Measurements from ENCODE around the gene BBIP1. TPM values are rescaled to one million over a fixed set of nuclear protein-coding genes. Genes with fewer than 3 reads are reported as not detected.
A peak's percentile ranks its signal among the peaks of the same experiment; 100 is the strongest.

Gene BBIP1
- 10 to 100 TPM in 3 of 4 donors, 1 to 10 TPM in 1; 7.8 to 16.8 (median 12.4) TPM for total RNA-seq

DNA sequence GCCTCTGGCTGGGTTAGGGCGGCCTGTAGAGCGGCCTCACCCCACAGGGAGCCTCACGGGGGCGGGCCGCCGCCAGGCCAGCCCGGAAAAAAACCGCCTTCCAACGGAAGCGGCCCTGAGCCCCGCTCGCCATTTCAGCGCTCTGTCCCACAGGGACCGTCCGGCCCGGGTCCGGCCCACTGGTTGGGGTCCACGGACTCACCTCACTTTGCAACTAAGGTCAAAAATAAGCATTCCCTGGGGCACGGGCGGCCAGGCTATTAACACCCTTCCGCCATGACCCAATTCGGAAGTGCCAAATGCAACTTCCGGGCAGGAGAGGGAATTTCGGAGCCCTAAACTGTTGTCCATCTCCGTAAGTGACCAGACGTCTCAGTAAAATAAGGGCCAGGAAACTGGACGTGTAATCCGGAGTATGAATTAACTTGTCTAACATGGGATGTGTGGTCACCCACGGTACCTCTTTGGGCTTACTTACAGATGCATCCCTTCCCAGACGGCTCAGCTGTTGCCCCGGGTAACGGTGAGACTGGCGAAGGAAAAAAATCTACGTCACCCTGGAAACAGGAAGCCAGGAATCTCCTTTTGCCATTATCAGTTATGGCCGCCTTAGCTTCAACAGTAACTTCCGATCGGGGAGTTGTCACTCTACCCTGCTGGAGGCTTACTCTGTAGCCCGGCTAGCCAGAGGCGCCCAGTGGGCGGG is at the start of gene BBIP1:
Gene BBIP1 (minus strand): TSS at position 538 of the 706 bp plus-strand sequence. CDS start 1,023 bp downstream, outside the sequence.
- 0% methylated on average over 9 to 12 of the region's 40 CpGs for WGBS, 2 donors
- no peaks in the 10 kb centered on the region for H3K9me3 ChIP-seq
- DNase-seq = peak; percentile 79
- H3K36me3 ChIP-seq = no peaks in the 10 kb centered on the region
- H3K27me3 ChIP-seq = no peaks in the 10 kb centered on the region
- H3K4me1 ChIP-seq = peaks cover 7 to 45% (median 16%) of the 10 kb centered on the region in 3 donors
- peak within 1 kb of the TSS; percentile 95 to 99 (median 99) for H3K27ac ChIP-seq
- intact Hi-C loops (cut with DNase I) = no loop called here
- TF ChIP-seq CTCF (IDR thresholded peaks at IDR 0.05) (peak in 1 of 6 experiments; percentile 12), POLR2A (IDR thresholded peaks at IDR 0.05) (peak in 3 of 4 donors; percentile 1 to 64 (median 45))
- peak within 1 kb of the TSS; percentile 49 to 94 (median 86) for H3K4me3 ChIP-seq

- H3K27ac ChIP-seq = no peak overlapping the region
- peaks cover 0 to 13% (median 0%) of the 10 kb centered on the region in 3 donors for H3K36me3 ChIP-seq
- H3K9me3 ChIP-seq = no peaks in the 10 kb centered on the region
- intact Hi-C loops (cut with DNase I) = no loop called here
- WGBS, 2 donors = 0 to 3% methylated on average over 1 of the region's 1 CpG
- H3K4me1 ChIP-seq = peaks cover 0 to 23% (median 0%) of the 10 kb centered on the region in 3 donors
- no peak for DNase-seq
- no peaks in the 10 kb centered on the region for H3K27me3 ChIP-seq
- H3K4me3 ChIP-seq = no peak overlapping the region
- TF ChIP-seq POLR2A (IDR thresholded peaks at IDR 0.05) (no peak), CTCF (IDR thresholded peaks at IDR 0.05) (no peak)
Measured at GRCh38 chr10:110967645-110968044, 48.7 kb upstream of the BBIP1 start.

GRCh38 chr10:110967009-110967630 is 48.1 kb upstream of the BBIP1 start:
- H3K4me1 ChIP-seq = peaks cover 0 to 23% (median 0%) of the 10 kb centered on the region in 3 donors
- H3K9me3 ChIP-seq = no peaks in the 10 kb centered on the region
- H3K27me3 ChIP-seq = no peaks in the 10 kb centered on the region
- H3K4me3 ChIP-seq = no peak overlapping the region
- TF ChIP-seq POLR2A (IDR thresholded peaks at IDR 0.05) (no peak), CTCF (IDR thresholded peaks at IDR 0.05) (no peak)
- H3K36me3 ChIP-seq = peaks cover 0 to 13% (median 0%) of the 10 kb centered on the region in 3 donors
- DNase-seq = no peak
- intact Hi-C loops (cut with DNase I) = no loop called here
- WGBS, 2 donors = 58 to 73% methylated on average over 3 of the region's 3 CpGs
- H3K27ac ChIP-seq = no peak overlapping the region

DNA sequence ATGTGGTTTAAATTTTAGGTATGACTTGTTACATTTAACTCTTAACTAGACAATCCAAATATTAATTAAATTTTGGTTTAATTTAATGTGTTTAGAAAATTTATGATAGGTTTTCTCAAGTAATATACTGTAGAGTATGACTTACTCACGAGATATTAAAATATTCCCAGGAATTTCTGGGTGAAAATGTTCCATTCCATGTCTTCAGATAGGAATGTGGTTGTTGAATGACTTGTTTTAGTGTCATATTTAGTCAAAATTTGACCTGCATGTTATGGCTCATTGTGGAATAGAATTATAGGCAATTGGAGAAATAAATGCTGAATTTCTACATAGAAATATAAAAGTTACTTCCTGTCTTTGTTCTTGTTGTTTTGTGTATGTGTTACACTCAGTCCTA is 47.2 kb upstream of the BBIP1 start:
- Histone ChIP-seq H3K27ac (no peak overlapping the region), H3K4me1 (peaks cover 0 to 31% (median 0%) of the 10 kb centered on the region in 3 donors), H3K27me3 (no peaks in the 10 kb centered on the region), H3K4me3 (no peak overlapping the region), H3K36me3 (peaks cover 0 to 13% (median 0%) of the 10 kb centered on the region in 3 donors), H3K9me3 (no peaks in the 10 kb centered on the region)
- TF ChIP-seq POLR2A (IDR thresholded peaks at IDR 0.05) (no peak), CTCF (IDR thresholded peaks at IDR 0.05) (no peak)
- intact Hi-C loops (cut with DNase I) = no loop called here
- DNase-seq = no peak
- 86 to 91% methylated on average over 1 of the region's 1 CpG for WGBS, 2 donors

DNA sequence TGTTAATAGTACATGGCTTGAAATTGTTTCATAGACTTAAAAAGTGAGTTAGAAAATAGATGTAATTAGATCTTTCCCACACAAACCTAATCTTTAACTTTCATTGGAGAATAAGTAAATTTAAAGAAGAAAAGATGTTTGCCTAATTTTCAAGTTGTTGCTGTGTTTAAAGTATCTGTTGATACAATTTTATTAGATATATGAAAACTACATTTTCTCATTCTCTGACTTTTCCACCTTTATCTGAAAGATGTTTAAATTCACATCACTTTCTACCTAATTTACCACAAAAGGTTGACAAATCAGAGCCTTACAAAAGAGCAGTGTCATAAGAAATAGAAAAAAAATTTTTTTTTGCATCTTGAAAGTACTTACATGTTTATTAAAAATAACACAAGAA is 46.2 kb upstream of the BBIP1 start:
- no peak overlapping the region for H3K27ac ChIP-seq
- DNase-seq = no peak
- intact Hi-C loops (cut with DNase I) = no loop called here
- peaks cover 0 to 32% (median 0%) of the 10 kb centered on the region in 3 donors for H3K4me1 ChIP-seq
- H3K9me3 ChIP-seq = no peaks in the 10 kb centered on the region
- H3K36me3 ChIP-seq = peaks cover 0 to 13% (median 0%) of the 10 kb centered on the region in 3 donors
- TF ChIP-seq CTCF (IDR thresholded peaks at IDR 0.05) (no peak), POLR2A (IDR thresholded peaks at IDR 0.05) (no peak)
- no peak overlapping the region for H3K4me3 ChIP-seq
- H3K27me3 ChIP-seq = no peaks in the 10 kb centered on the region

All from esophagus squamous epithelium (tissue), 5 donors.